ENCODE results near the gene MTRFR. TPM values are rescaled to one million over a fixed set of nuclear protein-coding genes. Genes with fewer than 3 reads are reported as not detected.

Gene MTRFR
- total RNA-seq, 4 donors from 2014 or later = 14.4 to 17.9 (median 16.2) TPM

DNA sequence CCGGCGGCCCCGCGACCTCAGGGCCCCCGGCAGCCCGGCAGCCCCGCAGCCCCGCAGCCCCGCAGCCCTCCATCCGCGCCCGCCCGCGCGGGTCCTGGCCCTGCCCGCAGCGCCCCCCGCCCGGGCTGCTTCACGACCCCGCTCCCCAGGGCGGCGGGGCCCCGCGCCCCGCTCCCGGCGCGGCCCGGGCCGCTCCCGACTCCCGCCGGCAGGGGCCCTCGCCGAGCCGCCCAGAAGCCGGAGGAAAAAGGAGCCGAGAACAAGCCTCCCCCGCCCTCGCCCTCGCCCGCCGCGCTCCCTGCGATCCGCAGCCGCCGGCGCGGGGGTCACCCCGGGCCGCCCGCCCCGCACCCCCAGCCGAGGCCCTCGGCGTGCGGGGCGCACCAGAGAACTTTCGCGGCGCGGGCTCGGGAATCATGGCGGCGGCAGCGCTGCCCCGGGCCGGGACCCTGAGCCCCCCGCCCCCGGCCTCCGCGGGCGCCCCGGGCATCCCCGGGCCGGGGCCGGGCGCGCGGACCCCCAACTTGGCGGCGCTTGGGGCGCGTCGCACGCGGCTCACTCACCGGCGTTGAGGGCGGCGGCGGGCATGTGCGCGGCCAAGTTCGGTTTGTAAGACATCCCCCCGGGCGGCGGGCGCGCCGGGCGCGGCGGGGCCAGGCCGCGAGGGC lies 37.9 kb downstream of the MTRFR start:
- H3K27me3 ChIP-seq = no peaks in the 10 kb centered on the region
- peak; percentile 67 to 75 for DNase-seq
- 0% methylated on average over 1 to 9 of the region's 108 CpGs for WGBS, 2 donors
- no peaks in the 10 kb centered on the region for H3K36me3 ChIP-seq
- no peaks in the 10 kb centered on the region for H3K9me3 ChIP-seq
- H3K4me3 ChIP-seq (replicated peaks in 1 of 3) = peak overlapping the region in 2 of 3 donors; percentile 41 to 68
- no peak for TF ChIP-seq POLR2A (IDR thresholded peaks at IDR 0.05)
- TF ChIP-seq, protein P1, sequence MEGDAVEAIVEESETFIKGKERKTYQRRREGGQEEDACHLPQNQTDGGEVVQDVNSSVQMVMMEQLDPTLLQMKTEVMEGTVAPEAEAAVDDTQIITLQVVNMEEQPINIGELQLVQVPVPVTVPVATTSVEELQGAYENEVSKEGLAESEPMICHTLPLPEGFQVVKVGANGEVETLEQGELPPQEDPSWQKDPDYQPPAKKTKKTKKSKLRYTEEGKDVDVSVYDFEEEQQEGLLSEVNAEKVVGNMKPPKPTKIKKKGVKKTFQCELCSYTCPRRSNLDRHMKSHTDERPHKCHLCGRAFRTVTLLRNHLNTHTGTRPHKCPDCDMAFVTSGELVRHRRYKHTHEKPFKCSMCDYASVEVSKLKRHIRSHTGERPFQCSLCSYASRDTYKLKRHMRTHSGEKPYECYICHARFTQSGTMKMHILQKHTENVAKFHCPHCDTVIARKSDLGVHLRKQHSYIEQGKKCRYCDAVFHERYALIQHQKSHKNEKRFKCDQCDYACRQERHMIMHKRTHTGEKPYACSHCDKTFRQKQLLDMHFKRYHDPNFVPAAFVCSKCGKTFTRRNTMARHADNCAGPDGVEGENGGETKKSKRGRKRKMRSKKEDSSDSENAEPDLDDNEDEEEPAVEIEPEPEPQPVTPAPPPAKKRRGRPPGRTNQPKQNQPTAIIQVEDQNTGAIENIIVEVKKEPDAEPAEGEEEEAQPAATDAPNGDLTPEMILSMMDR (IDR thresholded peaks at IDR 0.05) = peak in 3 of 6 experiments; percentile 58 to 80 (median 74)
- intact Hi-C loops (cut with DNase I) = no loop called here
- peak overlapping the region in 2 of 3 donors; percentile 68 to 85 for H3K27ac ChIP-seq
- H3K4me1 ChIP-seq = peaks cover 19 to 21% of the 10 kb centered on the region in 2 donors

DNA sequence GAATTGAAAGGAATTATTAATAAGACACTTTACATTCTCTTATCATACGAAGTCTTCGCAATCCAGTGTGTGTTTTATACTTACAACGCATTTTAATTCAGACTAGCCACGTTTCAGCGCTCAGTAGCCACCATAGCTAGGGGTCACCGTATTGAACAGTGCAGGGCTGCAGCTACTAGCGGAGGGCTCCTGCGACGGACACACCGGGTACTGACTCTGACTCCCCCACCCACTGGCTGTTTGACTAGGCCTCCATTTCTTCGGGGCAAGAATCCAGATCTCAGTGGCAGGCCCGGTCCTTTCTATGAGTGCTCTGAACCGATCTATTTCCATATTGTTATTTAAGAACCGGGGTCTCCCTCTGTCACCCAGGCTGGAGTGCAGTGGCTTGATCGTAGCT lies 39.9 kb downstream of the MTRFR start:
- no peak overlapping the region for H3K27ac ChIP-seq
- no peaks in the 10 kb centered on the region for H3K9me3 ChIP-seq
- DNase-seq = no peak
- 85 to 88% methylated on average over 15 of the region's 15 CpGs for WGBS, 2 donors
- H3K27me3 ChIP-seq = no peaks in the 10 kb centered on the region
- H3K36me3 ChIP-seq = no peaks in the 10 kb centered on the region
- H3K4me3 ChIP-seq (replicated peaks in 1 of 3) = no peak overlapping the region
- intact Hi-C loops (cut with DNase I) = no loop called here
- TF ChIP-seq, protein P1 (IDR thresholded peaks at IDR 0.05) = no peak
- no peak for TF ChIP-seq POLR2A (IDR thresholded peaks at IDR 0.05)
- H3K4me1 ChIP-seq = peaks cover 19 to 21% of the 10 kb centered on the region in 2 donors

DNA sequence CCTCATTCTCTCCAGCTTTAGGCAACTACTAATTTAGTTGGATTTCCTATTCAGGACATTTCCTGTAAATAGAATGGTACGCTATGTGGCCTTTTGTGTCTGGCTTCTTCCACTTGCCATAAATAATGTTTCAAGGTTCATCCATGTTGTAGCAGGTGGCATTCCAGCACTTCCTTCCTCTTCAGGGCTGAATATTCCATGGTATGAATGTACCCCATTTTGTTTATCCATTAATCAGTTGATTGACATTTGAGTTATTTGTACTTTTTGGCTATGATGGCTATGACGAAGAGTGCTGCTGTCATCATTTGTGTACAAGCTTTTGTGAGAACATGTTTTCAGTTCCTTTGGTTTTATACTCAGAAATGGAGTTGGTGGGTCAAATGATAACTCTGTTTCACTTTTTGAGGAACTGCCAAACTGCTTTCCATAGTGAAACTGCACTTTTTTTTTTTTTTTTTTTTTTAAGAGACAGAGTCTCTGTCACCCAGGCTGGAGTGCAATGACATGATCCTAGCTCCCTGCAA lies 44.9 kb downstream of the MTRFR start:
- Histone ChIP-seq H3K4me3 (replicated peaks in 1 of 3) (no peak overlapping the region), H3K9me3 (no peaks in the 10 kb centered on the region), H3K4me1 (no peaks in the 10 kb centered on the region), H3K36me3 (no peaks in the 10 kb centered on the region), H3K27ac (peak overlapping the region in 1 of 3 donors; percentile 10), H3K27me3 (no peaks in the 10 kb centered on the region)
- TF ChIP-seq, protein P1 (IDR thresholded peaks at IDR 0.05) = no peak
- TF ChIP-seq POLR2A (IDR thresholded peaks at IDR 0.05) = no peak
- intact Hi-C loops (cut with DNase I) = no loop called here
- WGBS, 2 donors = 77 to 81% methylated on average over 2 of the region's 2 CpGs
- no peak for DNase-seq

DNA sequence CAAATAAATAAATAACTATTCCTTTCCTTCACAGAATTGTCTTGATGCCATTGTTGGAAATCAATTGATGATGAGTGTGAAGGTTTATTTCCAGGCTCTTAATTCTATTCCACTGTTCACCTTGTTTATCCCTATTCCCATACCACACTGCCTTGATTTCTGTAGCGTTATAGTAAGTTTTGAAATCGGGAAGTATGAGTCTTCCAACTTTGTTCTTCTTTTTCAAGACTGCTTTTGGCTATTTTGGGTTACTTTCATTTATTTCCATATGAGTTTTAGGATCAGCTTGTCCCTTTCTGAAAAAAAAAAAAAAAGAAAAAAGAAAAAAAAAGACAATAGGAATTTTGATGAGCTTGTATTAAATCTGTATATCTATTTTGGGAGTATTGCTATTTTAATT lies 47.7 kb downstream of the MTRFR start:
- DNase-seq = no peak
- Histone ChIP-seq H3K4me1 (no peaks in the 10 kb centered on the region), H3K27ac (no peak overlapping the region), H3K27me3 (no peaks in the 10 kb centered on the region), H3K4me3 (replicated peaks in 1 of 3) (no peak overlapping the region), H3K36me3 (no peaks in the 10 kb centered on the region), H3K9me3 (no peaks in the 10 kb centered on the region)
- TF ChIP-seq, protein P1 (IDR thresholded peaks at IDR 0.05) = no peak
- TF ChIP-seq POLR2A (IDR thresholded peaks at IDR 0.05) = no peak
- intact Hi-C loops (cut with DNase I) = no loop called here
- 89 to 93% methylated on average over 2 of the region's 2 CpGs for WGBS, 2 donors

DNA sequence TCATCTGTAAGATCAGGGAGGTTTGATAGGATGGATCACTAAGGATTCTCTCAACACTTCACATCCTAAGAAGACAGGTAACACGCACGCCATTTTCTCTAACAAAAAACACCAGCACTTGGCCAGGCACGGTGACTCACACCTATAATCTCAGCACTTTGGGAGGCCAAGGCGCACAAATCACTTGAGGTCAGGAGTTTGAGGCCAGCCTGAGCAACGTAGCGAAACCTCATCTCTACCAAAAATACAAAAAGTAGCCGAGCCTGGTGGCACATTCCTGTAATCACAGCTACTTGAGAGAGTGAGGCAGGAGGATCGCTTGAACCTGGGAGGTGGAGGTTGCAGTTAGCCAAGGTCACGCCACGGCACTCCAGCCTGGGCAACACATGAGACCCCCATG lies 48.9 kb downstream of the MTRFR start:
- Histone ChIP-seq H3K4me1 (no peaks in the 10 kb centered on the region), H3K27me3 (no peaks in the 10 kb centered on the region), H3K4me3 (replicated peaks in 1 of 3) (no peak overlapping the region), H3K9me3 (no peaks in the 10 kb centered on the region), H3K36me3 (no peaks in the 10 kb centered on the region), H3K27ac (no peak overlapping the region)
- TF ChIP-seq POLR2A (IDR thresholded peaks at IDR 0.05) = no peak
- TF ChIP-seq, protein P1 (IDR thresholded peaks at IDR 0.05) = no peak
- WGBS, 2 donors = 84 to 88% methylated on average over 10 of the region's 10 CpGs
- DNase-seq = no peak
- intact Hi-C loops (cut with DNase I) = no loop called here

Measured in thyroid gland (tissue), 4 donors.